H1 (cell line): ENCODE measurements around the gene SNCAIP. TPM values are rescaled to one million over a fixed set of nuclear protein-coding genes. Genes with fewer than 3 reads are reported as not detected.

Source experiments
- CTCF ChIA-PET: fragments of 300-600 bp; sonication (Branson Sonifier 250); formaldehyde crosslinking; loops from one replicate; lab custom pipeline; 2021; ENCODE audit not compliant: partially characterized antibody; lab: Charles Lee
- POLR2A ChIA-PET: fragments of 300-600 bp; sonication (Branson Sonifier 250); formaldehyde crosslinking; loops from one replicate; lab custom pipeline; 2021; ENCODE audit warnings: inconsistent platforms; ENCODE audit not compliant: partially characterized antibody; lab: Charles Lee
- DNase-seq, 2 experiments: peaks; one replicate each; pipeline versions ENCODE4 v3.0.0 to v3.0.0-alpha.2; 2010 to 2022; ENCODE audit warnings: low spot score in 2 of 2, low read depth in 1 of 2, mixed read lengths in 1 of 2
- FAIRE-seq: peaks from 2 replicates; lab custom pipeline; 2011; peaks lifted over from hg19 to GRCh38; lab: Jason Lieb, UNC
- H2AFZ ChIP-seq: 2 replicates; pipeline ENCODE4 v1.8.1; 2012; ENCODE audit warnings: low read length, inconsistent platforms
- H2AK5ac ChIP-seq: 2 replicates; pipeline ENCODE4 v1.6.1; 2013; ENCODE audit warnings: low read depth, low read length
- H2BK120ac ChIP-seq: replicated peaks from 2 replicates; pipeline ENCODE3; 2013; ENCODE audit warnings: low read depth, low read length, inconsistent platforms
- H2BK12ac ChIP-seq: 2 replicates; pipeline ENCODE4 v1.6.1; 2013; ENCODE audit warnings: low read depth, low read length
- H2BK15ac ChIP-seq: 2 replicates; pipeline ENCODE4 v1.6.1; 2013; ENCODE audit warnings: low read length
- H2BK20ac ChIP-seq: 2 replicates; pipeline ENCODE4 v1.6.1; 2013; ENCODE audit warnings: low read length
- H2BK5ac ChIP-seq: 2 replicates; pipeline ENCODE4 v1.6.1; 2013; ENCODE audit warnings: low read depth, low read length
- H3K14ac ChIP-seq: 2 replicates; pipeline ENCODE4 v1.6.1; 2013; ENCODE audit warnings: inconsistent platforms; ENCODE audit not compliant: insufficient read length
- H3K18ac ChIP-seq: 2 replicates; pipeline ENCODE4 v1.6.1; 2013; ENCODE audit warnings: low read length; ENCODE audit errors: extremely low read depth
- H3K23ac ChIP-seq: 2 replicates; pipeline ENCODE4 v1.6.1; 2013; ENCODE audit warnings: inconsistent platforms; ENCODE audit not compliant: insufficient read length
- H3K23me2 ChIP-seq: 2 replicates; pipeline ENCODE4 v1.6.1; 2013; ENCODE audit warnings: low read depth, low read length
- H3K27ac ChIP-seq: 2 replicates; pipeline ENCODE4 v1.6.1; 2011; ENCODE audit warnings: low read depth, low read length, inconsistent platforms
- H3K27me3 ChIP-seq, 4 experiments: replicated peaks in 1 of 4; 1 replicate in 1 of 4; 2 replicates in 3 of 4; pipeline versions ENCODE4 v1.6.1 to v1.8.1; 2011 to 2013; ENCODE audit warnings: low read length in 3 of 4, mild to moderate bottlenecking in 3 of 4, inconsistent platforms in 2 of 4, mixed read lengths in 2 of 4, moderate library complexity in 1 of 4; ENCODE audit not compliant: control insufficient read depth in 3 of 4, insufficient read depth in 3 of 4; ENCODE audit errors: extremely low read depth in 1 of 4
- H3K36me3 ChIP-seq, 4 experiments: 2 replicates each; pipeline versions ENCODE4 v1.6.1 to v1.8.1; 2011 to 2013; ENCODE audit warnings: mild to moderate bottlenecking in 4 of 4, low read length in 3 of 4, moderate library complexity in 2 of 4, control low read depth in 1 of 4, inconsistent platforms in 1 of 4; ENCODE audit not compliant: insufficient read depth in 4 of 4, control insufficient read depth in 2 of 4
- H3K4ac ChIP-seq: replicated peaks from 2 replicates; pipeline ENCODE3; 2013; ENCODE audit warnings: low read length, low read depth, mixed read lengths, inconsistent platforms; ENCODE audit not compliant: insufficient read length
- H3K4me1 ChIP-seq, 4 experiments: replicated peaks in 1 of 4; 1 replicate in 1 of 4; 2 replicates in 3 of 4; pipeline versions ENCODE4 v1.6.1 to v1.8.1; 2011 to 2013; ENCODE audit warnings: low read length in 3 of 4, inconsistent platforms in 2 of 4, mixed read lengths in 1 of 4; ENCODE audit not compliant: insufficient read depth in 4 of 4, control insufficient read depth in 3 of 4
- H3K4me2 ChIP-seq, 2 experiments: 2 replicates each; pipeline versions ENCODE4 v1.6.1 to v1.8.1; 2011 to 2013; ENCODE audit warnings: low read depth in 2 of 2, low read length in 2 of 2, control low read depth in 1 of 2, inconsistent platforms in 1 of 2, mild to moderate bottlenecking in 1 of 2; ENCODE audit not compliant: insufficient read depth in 1 of 2
- H3K4me3 ChIP-seq, 4 experiments: fragments of 200-600, 300-600 bp in 1 of 4; sonication (generic), shearing (Covaris generic), sonication (Bioruptor Twin) in 1 of 4; 2 replicates each; pipeline versions ENCODE4 v1.5.1 to v1.8.1; 2011 to 2016; ENCODE audit warnings: low read length in 4 of 4, low read depth in 3 of 4, control low read depth in 2 of 4, inconsistent platforms in 2 of 4, mild to moderate bottlenecking in 2 of 4, mixed read lengths in 1 of 4, moderate library complexity in 1 of 4; ENCODE audit not compliant: insufficient read depth in 2 of 4; ENCODE audit errors: extremely low read depth in 1 of 4
- H3K56ac ChIP-seq: replicated peaks from 2 replicates; pipeline ENCODE3; 2013; ENCODE audit warnings: low read depth, mild to moderate bottlenecking, mixed read lengths, low read length, inconsistent platforms; ENCODE audit not compliant: insufficient read length
- H3K79me1 ChIP-seq: 2 replicates; pipeline ENCODE4 v1.6.1; 2013; ENCODE audit warnings: low read depth, low read length, control low read depth
- H3K79me2 ChIP-seq, 2 experiments: 2 replicates each; pipeline versions ENCODE4 v1.6.1 to v1.8.1; 2012 to 2013; ENCODE audit warnings: low read length in 2 of 2, mild to moderate bottlenecking in 2 of 2, inconsistent platforms in 1 of 2; ENCODE audit not compliant: insufficient read depth in 2 of 2, control insufficient read depth in 1 of 2
- H3K9ac ChIP-seq, 4 experiments: replicated peaks in 1 of 4; 1 replicate in 1 of 4; 2 replicates in 3 of 4; pipeline versions ENCODE4 v1.6.1 to v1.8.1; 2011 to 2013; ENCODE audit warnings: low read depth in 3 of 4, low read length in 3 of 4, control low read depth in 2 of 4, mild to moderate bottlenecking in 2 of 4, moderate library complexity in 2 of 4, inconsistent platforms in 1 of 4; ENCODE audit errors: extremely low read depth in 1 of 4
- H3K9me3 ChIP-seq, 2 experiments: 2 replicates each; pipeline versions ENCODE4 v1.6.1 to v1.8.1; 2012 to 2013; ENCODE audit warnings: mild to moderate bottlenecking in 2 of 2, moderate library complexity in 2 of 2, control low read depth in 1 of 2, inconsistent platforms in 1 of 2, low read depth in 1 of 2, low read length in 1 of 2, mixed read lengths in 1 of 2; ENCODE audit not compliant: insufficient read depth in 2 of 2
- H4K20me1 ChIP-seq, 2 experiments: replicated peaks in 1 of 2; 2 replicates each; pipeline versions ENCODE3 to v1.8.1; 2011 to 2013; ENCODE audit warnings: inconsistent platforms in 2 of 2, low read length in 2 of 2, mild to moderate bottlenecking in 1 of 2; ENCODE audit not compliant: insufficient read depth in 2 of 2, control insufficient read depth in 1 of 2
- H4K5ac ChIP-seq: 2 replicates; pipeline ENCODE4 v1.6.1; 2013; ENCODE audit warnings: low read length, low read depth, mixed read lengths, inconsistent platforms; ENCODE audit not compliant: insufficient read length
- H4K8ac ChIP-seq: 2 replicates; pipeline ENCODE4 v1.8.0; 2013; ENCODE audit warnings: mild to moderate bottlenecking, moderate library complexity, low read length, inconsistent platforms; ENCODE audit not compliant: insufficient read depth; ENCODE audit errors: extremely low read depth
- H4K91ac ChIP-seq: replicated peaks from 2 replicates; pipeline ENCODE3; 2013; ENCODE audit warnings: low read length, mixed read lengths, inconsistent platforms; ENCODE audit not compliant: insufficient read length
- BCL11A ChIP-seq, 2 experiments: IDR thresholded peaks; one replicate each; pipeline ENCODE4 v1.6.1; 2011; ENCODE audit warnings: low read depth in 2 of 2, low read length in 2 of 2, mild to moderate bottlenecking in 2 of 2
- CHD1 ChIP-seq: IDR thresholded peaks from 2 replicates; pipeline ENCODE4 v1.6.1; 2012; ENCODE audit warnings: low read depth, low read length, improper control_type of control experiment
- WGBS, 2 experiments: shearing (Covaris generic) in 1 of 2; methylation state at CpG; one replicate each; pipeline versions ENCODE4 v1.1.6 to v1.1.7; 2013 to 2015; ENCODE audit warnings: low lambda C conversion rate in 2 of 2, mixed read lengths in 2 of 2, inconsistent platforms in 1 of 2, low coverage in 1 of 2, missing lambda C conversion rate in 1 of 2; ENCODE audit not compliant: insufficient replicate concordance in 2 of 2, insufficient coverage in 1 of 2, insufficient read length in 1 of 2; ENCODE audit errors: extremely low coverage in 1 of 2, missing lambda C conversion rate in 1 of 2; 5-methylcytosine and 5-hydroxymethylcytosine counted together
- polyA plus RNA-seq, 7 experiments: library from polyadenylated mRNA; depleted of rRNA in 3 of 7; stranded (reverse) in 5 of 7; unstranded in 2 of 7; fragments of >200 nt in 5 of 7; fragments of 200-250 nt in 2 of 7; gene quantifications; 1 replicate in 5 of 7; 2 replicates in 1 of 7; 4 replicates in 1 of 7; pipeline versions ENCODE4 v1.2.1 to v1.2.3, GENCODE V29; 2011 to 2013; ENCODE audit warnings: missing spikeins in 2 of 7, mixed read lengths in 2 of 7
- total RNA-seq: library from RNA; stranded (reverse); fragmentation: NEBNext Ultra II Directional; extraction: Animal tissue kit (Norgen Biotek cat#: 25700); gene quantifications from 2 replicates; pipeline ENCODE4 v1.2.1, GENCODE V29; 2021

Gene SNCAIP
- total and polyA plus RNA-seq, 2 of the 8 experiments (the other 6 are each of a cell fraction or from before 2014, with no cell fraction given) = 3.9 to 9.0 TPM

GRCh38 chr5:122444411-122444810, 132.4 kb downstream of the SNCAIP start:
- ChIA-PET CTCF (interaction anchor here (1.0 to 1.2 kb wide), 2 partner anchors 9 to 16 kb away, joined by 3 read pairs; no protein-coding TSS in a partner anchor), POLR2A (no interaction called here)
- Histone ChIP-seq H2BK20ac (no peak overlapping the region), H3K79me2 (no peaks in the 10 kb centered on the region), H2BK120ac (no peak overlapping the region), H4K8ac (no peak overlapping the region), H2AK5ac (no peak overlapping the region), H3K23ac (no peak overlapping the region), H2BK12ac (no peak overlapping the region), H3K14ac (no peak overlapping the region), H3K4me1 (no peaks in the 10 kb centered on the region; a peak in 1 of 7 replicates), H4K20me1 (no peaks in the 10 kb centered on the region), H2BK5ac (no peak overlapping the region), H3K27ac (no peak overlapping the region), H3K9ac (no peak overlapping the region; a peak in 1 of 7 replicates), H3K9me3 (no peaks in the 10 kb centered on the region), H3K23me2 (no peaks in the 10 kb centered on the region), H3K79me1 (no peaks in the 10 kb centered on the region), H3K4me2 (no peak overlapping the region), H3K56ac (no peak overlapping the region), H2BK15ac (no peak overlapping the region), H3K36me3 (no peaks in the 10 kb centered on the region), H3K18ac (no peak overlapping the region), H2AFZ (no peak overlapping the region), H3K4ac (no peak overlapping the region), H4K91ac (no peak overlapping the region), H3K27me3 (no peaks in the 10 kb centered on the region), H4K5ac (no peak overlapping the region), H3K4me3 (no peak overlapping the region)
- no peak for FAIRE-seq
- DNase-seq = no peak
- WGBS, 2 experiments = 95% methylated on average over 5 of the region's 5 CpGs; no CpG with 5 or more reads in 1 of the 2 experiments
- TF ChIP-seq CHD1 (no peak), BCL11A (IDR thresholded peaks at IDR 0.05; ENCODE audit: low read depth in 2 of 2, low read length in 2 of 2) (no peak)
